PC-9 (cell line): Measurements from ENCODE around the gene VPS16.

Source experiments
- CTCF ChIP-seq: fragments of 200-600 bp; sonication (generic); conservative IDR thresholded peaks from 2 replicates; pipeline ENCODE4 v1.6.1; 2017; ENCODE audit warnings: mixed run types, antibody characterized with exemption, mild to moderate bottlenecking, moderate library complexity
- EZH2 ChIP-seq: fragments of 200-600 bp; sonication (generic); IDR thresholded peaks from 2 replicates; pipeline ENCODE4 v1.8.0; 2017; ENCODE audit warnings: antibody characterized with exemption, low read depth

GRCh38 chr20:2914160-2914559 lies 73.6 kb downstream of the VPS16 start:
- no peak; the same call in 1 of the 2 replicates for TF ChIP-seq CTCF
- no peak for TF ChIP-seq EZH2
